GM19099 (cell line): Measurements from ENCODE around the gene VTI1A.

ENCODE experiments used
- POLR2A ChIP-seq: IDR thresholded peaks from 3 replicates; pipeline ENCODE4 v1.6.1; 2011; ENCODE audit warnings: low read depth; ENCODE audit not compliant: insufficient read length; ENCODE audit errors: extremely low read depth

VTI1A gene

GRCh38 chr10:112519133-112519761 lies 72.2 kb downstream of the VTI1A start:
- no peak for TF ChIP-seq POLR2A

GRCh38 chr10:112520914-112521313 lies 73.9 kb downstream of the VTI1A start:
- no peak for TF ChIP-seq POLR2A

GRCh38 chr10:112524641-112525040 lies 77.6 kb downstream of the VTI1A start:
- no peak for TF ChIP-seq POLR2A

- no peak for TF ChIP-seq POLR2A
These were observed 78.2 kb downstream of the VTI1A start for GRCh38 chr10:112525200-112525599.

- no peak for TF ChIP-seq POLR2A
These were observed 79.1 kb downstream of the VTI1A start for GRCh38 chr10:112526139-112526538.

GRCh38 chr10:112526906-112527305 lies 79.9 kb downstream of the VTI1A start:
- no peak for TF ChIP-seq POLR2A

GRCh38 chr10:112528235-112528634 lies 81.2 kb downstream of the VTI1A start:
- no peak for TF ChIP-seq POLR2A

GRCh38 chr10:112531421-112531820 lies 84.4 kb downstream of the VTI1A start:
- TF ChIP-seq POLR2A: no peak

- TF ChIP-seq POLR2A: no peak
These were observed 85.2 kb downstream of the VTI1A start for GRCh38 chr10:112532189-112532588.

GRCh38 chr10:112532956-112533355 lies 85.9 kb downstream of the VTI1A start:
- no peak for TF ChIP-seq POLR2A

GRCh38 chr10:112533916-112534315 lies 86.9 kb downstream of the VTI1A start:
- no peak for TF ChIP-seq POLR2A

- TF ChIP-seq POLR2A: no peak
These were observed 88.5 kb downstream of the VTI1A start for GRCh38 chr10:112535531-112535951.

- no peak for TF ChIP-seq POLR2A
These were observed 89.6 kb downstream of the VTI1A start for GRCh38 chr10:112536663-112537062.

GRCh38 chr10:112538168-112538567 lies 91.2 kb downstream of the VTI1A start:
- no peak for TF ChIP-seq POLR2A

GRCh38 chr10:112539340-112539739 lies 92.3 kb downstream of the VTI1A start:
- no peak for TF ChIP-seq POLR2A

GRCh38 chr10:112546474-112546873 lies 99.5 kb downstream of the VTI1A start:
- TF ChIP-seq POLR2A: no peak
